ENCODE data around the gene PLTP. TPM values are rescaled to one million over a fixed set of nuclear protein-coding genes. Genes with fewer than 3 reads are reported as not detected.
A peak's percentile ranks its signal among the peaks of the same experiment; 100 is the strongest.

The PLTP gene
- total RNA-seq, 1 experiment from 2014 or later = 4.7 TPM

DNA sequence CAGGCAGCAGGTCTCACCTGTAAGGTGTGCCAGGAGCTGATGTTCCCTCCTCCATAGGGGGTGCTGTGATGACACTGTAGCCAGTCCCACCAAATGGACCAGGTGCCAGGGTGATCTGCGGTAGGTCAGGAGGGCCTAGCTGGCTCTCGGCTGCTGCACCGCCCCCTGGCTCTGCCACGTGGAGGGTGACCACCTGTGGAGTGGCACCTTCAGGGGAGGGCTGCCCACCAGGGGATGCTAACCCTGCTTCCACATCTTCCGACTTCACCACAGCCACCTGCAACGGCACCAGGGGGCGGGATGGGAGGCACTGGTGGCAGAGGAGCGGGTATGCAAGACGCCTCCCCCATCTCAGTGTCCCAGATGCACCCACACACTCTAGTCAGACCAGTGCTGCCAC is 41.7 kb upstream of the PLTP start:
- intact Hi-C loops (cut with micrococcal nuclease) = no loop called here
- DNase-seq (ENCODE audit: low read depth, low spot score) (no peak), ATAC-seq (0 out of 2 replicates have a peak, but pooled peaks have one; percentile 18)
- no peak for TF ChIP-seq TCF7L2 (IDR thresholded peaks at IDR 0.05; ENCODE audit: borderline replicate concordance, extremely low read depth, insufficient read depth, insufficient read length)
- no peak for TF ChIP-seq CEBPB (IDR thresholded peaks at IDR 0.05; ENCODE audit: low read depth)
- TF ChIP-seq CBX3 (IDR thresholded peaks at IDR 0.05; ENCODE audit: low read depth) = no peak
- no peak for TF ChIP-seq ZFX (IDR thresholded peaks at IDR 0.05)
- TF ChIP-seq JUND (IDR thresholded peaks at IDR 0.05) = no peak
- no peak for TF ChIP-seq SP1 (IDR thresholded peaks at IDR 0.05; ENCODE audit: low read depth)
- TF ChIP-seq REST (IDR thresholded peaks at IDR 0.05; ENCODE audit: low read depth) = no peak
- no peak for TF ChIP-seq RAD21 (IDR thresholded peaks at IDR 0.05; ENCODE audit: low read depth)
- TF ChIP-seq, protein P1, sequence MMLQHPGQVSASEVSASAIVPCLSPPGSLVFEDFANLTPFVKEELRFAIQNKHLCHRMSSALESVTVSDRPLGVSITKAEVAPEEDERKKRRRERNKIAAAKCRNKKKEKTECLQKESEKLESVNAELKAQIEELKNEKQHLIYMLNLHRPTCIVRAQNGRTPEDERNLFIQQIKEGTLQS (IDR thresholded peaks at IDR 0.05) = no peak
- TF ChIP-seq POLR2A (IDR thresholded peaks at IDR 0.05; ENCODE audit: borderline replicate concordance, extremely low read depth, insufficient read depth, insufficient read length) = no peak
- TF ChIP-seq YY1 (IDR thresholded peaks at IDR 0.05; ENCODE audit: extremely low read depth, insufficient replicate concordance, low read depth, low read length) = no peak
- TF ChIP-seq MAX (IDR thresholded peaks at IDR 0.05) = no peak
- no peak for TF ChIP-seq ELF1 (IDR thresholded peaks at IDR 0.05; ENCODE audit: borderline replicate concordance, low read depth)
- no peak for TF ChIP-seq CTCF (IDR thresholded peaks at IDR 0.05 in 2 of 3, conservative IDR thresholded peaks at IDR 0.05 in 1 of 3; ENCODE audit: borderline replicate concordance in 1 of 3, insufficient read depth in 1 of 3, low read depth in 2 of 3, low read length in 2 of 3)
- TF ChIP-seq EGR1 (IDR thresholded peaks at IDR 0.05; ENCODE audit: low read depth) = no peak
- TF ChIP-seq FOSL1 (IDR thresholded peaks at IDR 0.05; ENCODE audit: low read depth) = no peak
- Histone ChIP-seq H3K27me3 (ENCODE audit: insufficient read depth, low read length) (no peaks in the 10 kb centered on the region), H3K9me2 (ENCODE audit: insufficient read depth) (no peaks in the 10 kb centered on the region), H3K9me3 (ENCODE audit: control insufficient read depth in 1 of 2, insufficient read depth in 1 of 2, low read depth in 1 of 2, low read length in 2 of 2) (no peaks in the 10 kb centered on the region), H3K4me2 (ENCODE audit: low read length) (no peak overlapping the region), H3K4me1 (ENCODE audit: control insufficient read depth in 1 of 2, insufficient read depth in 2 of 2, low read length in 2 of 2) (no peaks in the 10 kb centered on the region), H3K36me3 (ENCODE audit: control insufficient read depth in 1 of 2, insufficient read depth in 2 of 2, low read length in 2 of 2) (peaks cover 26 to 30% of the 10 kb centered on the region in 2 experiments; a peak in 3 of 4 replicates), H3K27ac (ENCODE audit: low read depth, low read length) (no peak overlapping the region), H3K79me2 (ENCODE audit: insufficient read depth, low read length) (no peaks in the 10 kb centered on the region), H2AFZ (ENCODE audit: low read depth, low read length, poor library complexity, severe bottlenecking) (no peak overlapping the region), H4K20me1 (ENCODE audit: insufficient read depth) (no peaks in the 10 kb centered on the region), H3K4me3 (replicated peaks in 1 of 2; ENCODE audit: low read depth in 1 of 2, low read length in 2 of 2) (no peak overlapping the region), H3K9ac (ENCODE audit: low read length) (no peak overlapping the region)
- CTCF ChIA-PET = interaction anchor here (0.8 to 2.0 kb wide), 2 partner anchors 16 to 154 kb away, joined by 3 to 5 read pairs; no protein-coding TSS in a partner anchor
- POLR2A ChIA-PET = no interaction called here
- RAD21 ChIA-PET (ENCODE audit: low non-redundant PET in 1 of 2, low total read pairs in 2 of 2, uncharacterized antibody in 2 of 2, unreplicated experiment in 2 of 2) = no interaction called here
- no TSS peak for BruUV-seq (replicated peaks)

All from HCT116 (cell line).